Ishikawa (cell line): ENCODE measurements around the gene ADA.

Experiments
- CEBPB ChIP-seq: IDR thresholded peaks from 2 replicates; pipeline ENCODE4 v1.6.1; 2012
- CREB1 ChIP-seq: IDR thresholded peaks from 2 replicates; pipeline ENCODE4 v1.6.1; 2012; ENCODE audit warnings: low read depth
- EGR1 ChIP-seq: IDR thresholded peaks from 2 replicates; pipeline ENCODE4 v1.6.1; 2012
- EP300 ChIP-seq: IDR thresholded peaks from 2 replicates; pipeline ENCODE4 v1.6.1; 2012; ENCODE audit warnings: borderline replicate concordance
- FOXM1 ChIP-seq: IDR thresholded peaks from 2 replicates; pipeline ENCODE4 v1.6.1; 2012; ENCODE audit warnings: low read depth, borderline replicate concordance
- MAX ChIP-seq: IDR thresholded peaks from 2 replicates; pipeline ENCODE4 v1.6.1; 2012
- NFIC ChIP-seq: IDR thresholded peaks from 2 replicates; pipeline ENCODE4 v1.6.1; 2012
- RAD21 ChIP-seq: IDR thresholded peaks from 2 replicates; pipeline ENCODE4 v1.6.1; 2012; ENCODE audit warnings: low read depth
- REST ChIP-seq: IDR thresholded peaks from 2 replicates; pipeline ENCODE4 v1.6.1; 2012; ENCODE audit warnings: low read depth, mild to moderate bottlenecking
- TAF1 ChIP-seq: IDR thresholded peaks from 2 replicates; pipeline ENCODE4 v1.6.1; 2012; ENCODE audit warnings: low read depth, mild to moderate bottlenecking
- TCF12 ChIP-seq: IDR thresholded peaks from 2 replicates; pipeline ENCODE4 v1.6.1; 2012; ENCODE audit warnings: low read depth
- TEAD4 ChIP-seq: IDR thresholded peaks from 2 replicates; pipeline ENCODE4 v1.6.1; 2012
- USF1 ChIP-seq: IDR thresholded peaks from 2 replicates; pipeline ENCODE4 v1.6.1; 2012
- YY1 ChIP-seq: IDR thresholded peaks from 2 replicates; pipeline ENCODE4 v1.6.1; 2012; ENCODE audit warnings: low read depth
- ZBTB7A ChIP-seq: IDR thresholded peaks from 2 replicates; pipeline ENCODE4 v1.6.1; 2012; ENCODE audit warnings: low read depth

The ADA gene

GRCh38 chr20:44580581-44581268 lies 70.8 kb downstream of the ADA start:
- TF ChIP-seq CREB1 (no peak), MAX (no peak), CEBPB (no peak), NFIC (no peak), TAF1 (no peak), REST (no peak), RAD21 (no peak), EP300 (no peak), USF1 (no peak), ZBTB7A (no peak), EGR1 (no peak), YY1 (no peak), TCF12 (no peak), TEAD4 (no peak), FOXM1 (no peak)

- TF ChIP-seq TAF1 (no peak), EGR1 (no peak), TCF12 (no peak), ZBTB7A (no peak), RAD21 (no peak), TEAD4 (no peak), REST (no peak)
These were observed 72.0 kb downstream of the ADA start for GRCh38 chr20:44579313-44580081.

GRCh38 chr20:44576297-44576696 lies 75.2 kb downstream of the ADA start:
- TF ChIP-seq CREB1 = no peak
- TF ChIP-seq TCF12 = no peak
- TF ChIP-seq RAD21 = peak; percentile 33
- no peak for TF ChIP-seq NFIC

- TF ChIP-seq NFIC = no peak
- TF ChIP-seq ZBTB7A = no peak
- TF ChIP-seq TEAD4 = no peak
- no peak for TF ChIP-seq YY1
- no peak for TF ChIP-seq REST
- TF ChIP-seq USF1 = no peak
- no peak for TF ChIP-seq TCF12
These were observed 77.1 kb downstream of the ADA start for GRCh38 chr20:44574372-44574771.

GRCh38 chr20:44573501-44573869 lies 78.0 kb downstream of the ADA start:
- TF ChIP-seq EP300 (no peak), CREB1 (no peak), TEAD4 (no peak), CEBPB (no peak), EGR1 (no peak), REST (no peak), NFIC (no peak), TAF1 (no peak), USF1 (no peak), RAD21 (no peak), YY1 (no peak), MAX (no peak), TCF12 (no peak), ZBTB7A (no peak), FOXM1 (no peak)
